Gastrocnemius medialis (tissue), 4 donors: ENCODE measurements around the gene SMOC2.

Experiments
- POLR2A ChIP-seq, 2 donors: fragments of 450-650 bp; IDR thresholded peaks; one replicate each; pipeline ENCODE4 v1.6.1; 2017; ENCODE audit warnings: antibody characterized with exemption in 2 of 2, mild to moderate bottlenecking in 2 of 2, moderate library complexity in 2 of 2
- TF ChIP-seq, protein P1 (sequence below), 5 experiments: fragments of 450-650 bp in 3 of 5; fragments of 200-600 bp in 2 of 5; sonication (generic) in 2 of 5; IDR thresholded peaks in 4 of 5; conservative IDR thresholded peaks in 1 of 5; 1 replicate in 4 of 5; 2 replicates in 1 of 5; pipeline ENCODE4 v1.5.1; 2016 to 2019; ENCODE audit warnings: antibody characterized with exemption in 5 of 5, mild to moderate bottlenecking in 3 of 5, moderate library complexity in 3 of 5

DNA sequence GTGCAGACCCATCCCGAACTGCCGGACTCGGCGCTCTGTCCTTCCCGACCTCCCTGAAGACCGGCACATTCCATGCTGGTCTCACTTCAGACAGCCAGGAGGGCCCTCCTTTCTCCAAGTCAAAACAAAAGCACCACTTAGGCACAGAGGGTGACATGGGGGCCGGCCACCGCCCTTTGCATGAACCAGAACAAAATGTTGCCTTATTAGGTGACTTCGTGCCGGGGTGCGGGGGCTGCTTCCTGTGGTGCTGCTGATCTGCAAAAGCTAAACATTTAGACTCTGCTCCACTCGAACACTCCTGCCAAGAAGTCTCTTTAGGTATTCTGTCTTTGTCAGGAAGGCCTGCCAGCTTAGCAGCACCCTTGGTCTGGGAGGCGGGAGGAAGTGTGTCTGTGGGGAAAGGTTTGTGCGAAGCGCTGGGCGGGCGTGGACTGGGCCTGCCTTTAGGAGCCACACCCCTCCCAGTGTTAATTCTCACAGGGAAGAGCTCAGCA, 133.8 kb downstream of the SMOC2 start:
- no peak for TF ChIP-seq POLR2A (IDR thresholded peaks at IDR 0.05)
- TF ChIP-seq, protein P1, sequence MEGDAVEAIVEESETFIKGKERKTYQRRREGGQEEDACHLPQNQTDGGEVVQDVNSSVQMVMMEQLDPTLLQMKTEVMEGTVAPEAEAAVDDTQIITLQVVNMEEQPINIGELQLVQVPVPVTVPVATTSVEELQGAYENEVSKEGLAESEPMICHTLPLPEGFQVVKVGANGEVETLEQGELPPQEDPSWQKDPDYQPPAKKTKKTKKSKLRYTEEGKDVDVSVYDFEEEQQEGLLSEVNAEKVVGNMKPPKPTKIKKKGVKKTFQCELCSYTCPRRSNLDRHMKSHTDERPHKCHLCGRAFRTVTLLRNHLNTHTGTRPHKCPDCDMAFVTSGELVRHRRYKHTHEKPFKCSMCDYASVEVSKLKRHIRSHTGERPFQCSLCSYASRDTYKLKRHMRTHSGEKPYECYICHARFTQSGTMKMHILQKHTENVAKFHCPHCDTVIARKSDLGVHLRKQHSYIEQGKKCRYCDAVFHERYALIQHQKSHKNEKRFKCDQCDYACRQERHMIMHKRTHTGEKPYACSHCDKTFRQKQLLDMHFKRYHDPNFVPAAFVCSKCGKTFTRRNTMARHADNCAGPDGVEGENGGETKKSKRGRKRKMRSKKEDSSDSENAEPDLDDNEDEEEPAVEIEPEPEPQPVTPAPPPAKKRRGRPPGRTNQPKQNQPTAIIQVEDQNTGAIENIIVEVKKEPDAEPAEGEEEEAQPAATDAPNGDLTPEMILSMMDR (IDR thresholded peaks at IDR 0.05 in 4 of 5, conservative IDR thresholded peaks at IDR 0.05 in 1 of 5), result no peak
